ENCODE measurements around the gene ANO8. TPM values are rescaled to one million over a fixed set of nuclear protein-coding genes. Genes with fewer than 3 reads are reported as not detected.

ANO8 gene
- total and polyA plus RNA-seq, 7 donors = 1.5 to 14.3 (median 11.9) TPM

DNA sequence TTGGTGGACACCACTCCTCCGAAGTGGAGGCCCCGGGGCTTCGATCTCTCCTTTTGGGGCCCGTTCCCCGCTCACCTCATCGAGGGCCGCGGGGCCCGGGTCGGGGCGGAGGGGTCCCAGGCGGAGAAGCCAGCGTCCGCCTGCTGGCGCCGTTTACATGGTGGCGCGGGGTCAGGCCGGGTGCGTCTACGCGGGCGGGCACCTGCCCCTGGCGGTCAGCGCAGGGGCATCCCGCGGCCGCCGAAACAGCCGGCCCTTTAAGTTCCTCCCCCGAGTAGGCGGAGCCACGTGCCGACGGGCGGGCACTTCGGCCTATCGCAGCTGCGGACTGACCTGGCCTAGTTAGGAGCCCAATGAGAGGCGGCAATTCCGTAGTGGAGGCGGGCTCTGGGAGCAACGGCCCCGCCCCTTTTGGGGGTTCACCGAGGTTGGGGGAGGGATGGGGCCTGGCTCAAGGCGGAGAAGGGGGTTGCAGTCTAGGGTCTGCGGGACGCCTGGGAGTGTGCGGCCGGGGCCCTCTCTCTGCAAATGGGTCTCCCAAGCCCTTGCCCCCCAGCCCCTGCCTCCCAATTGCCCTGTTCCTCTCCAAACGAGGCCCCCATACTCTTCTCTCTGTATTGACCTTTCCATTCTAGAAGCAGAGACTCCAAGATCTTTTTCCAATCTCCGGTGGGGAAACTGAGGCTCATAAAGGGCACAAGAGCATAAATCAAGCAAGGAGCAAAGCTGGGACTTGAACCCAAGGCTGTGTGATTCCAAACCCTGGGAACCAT lies 31.3 kb downstream of the ANO8 start, which contains the start of gene ABHD8:
Gene ABHD8, minus strand, starts transcription at position 259 of the 773 bp plus-strand sequence. CDS start 1,809 bp downstream, outside the sequence.
- Histone ChIP-seq H3K36me3 (ENCODE audit: insufficient read depth in 1 of 2, low read depth in 1 of 2) (peaks cover 0 to 8% of the 10 kb centered on the region in 2 donors), H3K27me3 (ENCODE audit: insufficient read depth in 3 of 3, low read length in 2 of 3) (no peaks in the 10 kb centered on the region), H3K27ac (peak within 1 kb of the TSS; percentile 86), H3K4me1 (peaks cover 32% of the 10 kb centered on the region), H3K9me3 (peaks cover 1% of the 10 kb centered on the region), H3K4me3 (peak within 1 kb of the TSS; percentile 93)
- TF ChIP-seq, protein P1, sequence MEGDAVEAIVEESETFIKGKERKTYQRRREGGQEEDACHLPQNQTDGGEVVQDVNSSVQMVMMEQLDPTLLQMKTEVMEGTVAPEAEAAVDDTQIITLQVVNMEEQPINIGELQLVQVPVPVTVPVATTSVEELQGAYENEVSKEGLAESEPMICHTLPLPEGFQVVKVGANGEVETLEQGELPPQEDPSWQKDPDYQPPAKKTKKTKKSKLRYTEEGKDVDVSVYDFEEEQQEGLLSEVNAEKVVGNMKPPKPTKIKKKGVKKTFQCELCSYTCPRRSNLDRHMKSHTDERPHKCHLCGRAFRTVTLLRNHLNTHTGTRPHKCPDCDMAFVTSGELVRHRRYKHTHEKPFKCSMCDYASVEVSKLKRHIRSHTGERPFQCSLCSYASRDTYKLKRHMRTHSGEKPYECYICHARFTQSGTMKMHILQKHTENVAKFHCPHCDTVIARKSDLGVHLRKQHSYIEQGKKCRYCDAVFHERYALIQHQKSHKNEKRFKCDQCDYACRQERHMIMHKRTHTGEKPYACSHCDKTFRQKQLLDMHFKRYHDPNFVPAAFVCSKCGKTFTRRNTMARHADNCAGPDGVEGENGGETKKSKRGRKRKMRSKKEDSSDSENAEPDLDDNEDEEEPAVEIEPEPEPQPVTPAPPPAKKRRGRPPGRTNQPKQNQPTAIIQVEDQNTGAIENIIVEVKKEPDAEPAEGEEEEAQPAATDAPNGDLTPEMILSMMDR (IDR thresholded peaks at IDR 0.05) = peak; percentile 60
- intact Hi-C loops (cut with DNase I) = no loop called here
- peak; percentile 97 to 99 for DNase-seq
- WGBS, 3 donors = 1 to 2% (median 1%) methylated on average over 49 to 52 of the region's 52 CpGs
- peak; percentile 84 to 88 (median 84) for ATAC-seq

DNA sequence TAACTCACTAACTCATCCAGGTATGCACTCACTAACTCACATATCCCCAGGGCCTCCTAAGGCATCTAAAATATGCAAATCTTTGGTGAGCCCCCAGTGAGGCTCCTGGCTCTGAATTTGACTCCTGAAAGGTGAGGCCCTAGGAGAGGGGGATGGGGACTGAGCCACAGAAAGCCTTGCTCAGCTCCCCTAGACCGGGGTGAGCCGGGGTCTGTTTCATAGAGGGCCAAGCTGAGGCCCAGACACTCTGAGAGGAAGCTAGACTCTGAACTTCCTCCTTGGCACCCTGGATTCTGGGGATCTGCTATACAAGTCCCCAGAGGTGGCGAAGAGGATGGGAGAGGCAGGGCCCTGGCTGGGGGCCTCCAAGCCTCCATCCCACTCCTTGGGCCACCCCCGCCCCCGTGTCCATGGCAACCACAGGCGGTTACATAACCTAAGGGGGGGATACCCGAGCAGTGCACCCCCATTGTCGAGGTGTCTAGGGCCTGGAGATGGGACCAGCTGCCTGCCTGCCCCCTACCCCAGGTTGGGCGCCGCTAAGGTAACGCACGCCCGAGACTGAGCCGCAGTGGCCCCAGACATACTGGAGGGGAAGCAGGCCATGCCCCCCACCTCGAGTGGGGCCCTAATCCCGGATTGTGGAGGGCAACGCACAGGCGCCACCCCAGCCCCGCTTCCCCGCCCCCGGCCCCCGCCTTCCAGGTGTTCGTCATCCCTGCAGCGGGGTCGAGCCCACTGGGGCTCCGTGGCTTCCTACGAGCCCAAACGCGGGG lies 32.1 kb downstream of the ANO8 start:
- DNase-seq = peak in 1 of 2 donors; percentile 71
- ATAC-seq = peak in 2 of 4 donors; percentile 0
- WGBS, 3 donors = 5 to 9% (median 8%) methylated on average over 16 to 29 of the region's 29 CpGs

DNA sequence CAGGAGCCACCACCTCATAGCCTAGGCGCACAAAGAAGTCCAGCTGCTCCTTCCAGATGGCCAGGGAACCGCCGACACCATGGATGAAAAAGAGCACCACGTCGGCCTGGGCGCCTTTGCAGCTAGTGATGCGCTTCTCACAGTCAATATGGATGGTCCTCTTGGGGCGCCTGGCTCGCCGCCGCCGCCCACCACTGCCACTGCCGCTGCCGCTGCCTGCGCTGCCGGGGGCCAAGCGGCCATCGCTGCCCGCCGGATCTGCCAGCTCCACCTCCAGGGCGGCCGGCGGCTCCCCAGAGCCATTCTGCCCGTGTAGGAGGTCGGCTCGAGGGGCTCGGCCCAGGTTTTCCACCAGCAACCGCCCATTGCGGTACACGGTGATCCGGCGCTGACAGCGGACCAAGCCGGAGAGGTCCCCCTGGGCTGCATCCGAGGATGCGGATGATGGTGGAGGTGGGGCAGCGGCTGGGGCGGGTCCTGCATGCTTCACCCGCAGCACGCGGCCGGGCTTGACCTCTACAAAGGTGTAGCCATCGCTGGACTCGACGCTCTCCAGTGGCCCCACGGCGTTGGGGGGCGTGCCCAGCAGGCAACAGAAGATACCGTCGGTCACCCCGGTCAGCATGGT lies 33.5 kb downstream of the ANO8 start:
- Histone ChIP-seq H3K27me3 (ENCODE audit: insufficient read depth in 3 of 3, low read length in 2 of 3) (no peaks in the 10 kb centered on the region), H3K4me1 (peaks cover 19% of the 10 kb centered on the region), H3K36me3 (ENCODE audit: insufficient read depth in 1 of 2, low read depth in 1 of 2) (peaks cover 0 to 20% of the 10 kb centered on the region in 2 donors), H3K9me3 (peaks cover 5% of the 10 kb centered on the region), H3K27ac (no peak overlapping the region), H3K4me3 (no peak overlapping the region)
- no peak for DNase-seq
- TF ChIP-seq, protein P1 (IDR thresholded peaks at IDR 0.05) = no peak
- no peak for ATAC-seq
- intact Hi-C loops (cut with DNase I) = no loop called here
- WGBS, 3 donors = 93 to 94% (median 93%) methylated on average over 50 to 51 of the region's 51 CpGs

More for the DNA sequence above, 32.1 kb downstream of the ANO8 start:
- Histone ChIP-seq H3K27ac (peak overlapping the region; percentile 86), H3K27me3 (ENCODE audit: insufficient read depth in 3 of 3, low read length in 2 of 3) (no peaks in the 10 kb centered on the region), H3K4me1 (peaks cover 32% of the 10 kb centered on the region), H3K36me3 (ENCODE audit: insufficient read depth in 1 of 2, low read depth in 1 of 2) (peaks cover 0 to 13% of the 10 kb centered on the region in 2 donors), H3K4me3 (peak overlapping the region; percentile 93), H3K9me3 (peaks cover 5% of the 10 kb centered on the region)
- TF ChIP-seq, protein P1 (IDR thresholded peaks at IDR 0.05) = no peak
- intact Hi-C loops (cut with DNase I) = no loop called here

DNA sequence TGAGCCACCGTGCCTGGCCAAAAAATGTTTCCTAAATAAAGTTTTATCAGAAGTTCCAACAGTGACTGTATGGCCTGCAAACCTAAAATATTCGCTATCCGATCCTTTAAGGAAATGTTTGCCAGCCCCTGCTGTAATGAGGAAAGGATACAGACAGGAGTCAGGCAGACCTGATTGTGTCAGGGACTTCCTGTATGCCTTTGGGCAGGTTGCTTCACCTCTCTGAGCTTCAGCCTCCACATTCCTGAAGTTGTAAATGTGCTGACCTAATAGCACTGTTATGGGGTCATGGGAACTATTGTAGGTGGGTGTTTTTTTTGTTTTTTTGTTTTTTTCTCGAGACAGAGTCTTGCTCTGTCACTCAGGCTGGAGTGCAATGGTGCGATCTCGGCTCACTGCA lies 37.7 kb downstream of the ANO8 start:
- ATAC-seq = no peak
- intact Hi-C loops (cut with DNase I) = no loop called here

More for the DNA sequence above, 37.7 kb downstream of the ANO8 start:
- 87 to 93% (median 88%) methylated on average over 6 of the region's 6 CpGs for WGBS, 3 donors
- peaks cover 0 to 20% of the 10 kb centered on the region in 2 donors for H3K36me3 ChIP-seq (ENCODE audit: insufficient read depth in 1 of 2, low read depth in 1 of 2)
- H3K27me3 ChIP-seq (ENCODE audit: insufficient read depth in 3 of 3, low read length in 2 of 3) = no peaks in the 10 kb centered on the region
- H3K4me3 ChIP-seq = no peak overlapping the region
- TF ChIP-seq, protein P1 (IDR thresholded peaks at IDR 0.05) = no peak
- H3K4me1 ChIP-seq = peaks cover 1% of the 10 kb centered on the region
- H3K9me3 ChIP-seq = peaks cover 5% of the 10 kb centered on the region
- DNase-seq = no peak
- no peak overlapping the region for H3K27ac ChIP-seq

All from psoas muscle (tissue), 8 donors.